GM12865 (cell line): ENCODE measurements around the gene CDH20.
A peak's percentile ranks its signal among the peaks of the same experiment; 100 is the strongest.

Experiments
- DNase-seq: peaks from one replicate; pipeline ENCODE4 v3.0.0; 2010; ENCODE audit warnings: low read depth
- H3K4me3 ChIP-seq: 2 replicates; pipeline ENCODE4 v1.5.1; 2011; ENCODE audit warnings: mild to moderate bottlenecking, low read depth, low read length, control low read depth
- TF ChIP-seq, protein P1 (sequence below): IDR thresholded peaks from 2 replicates; pipeline ENCODE4 v1.5.1; 2011; ENCODE audit warnings: low read length, control low read depth, low read depth, inconsistent platforms; ENCODE audit not compliant: insufficient read depth; ENCODE audit errors: missing control alignments

CDH20 gene

DNA sequence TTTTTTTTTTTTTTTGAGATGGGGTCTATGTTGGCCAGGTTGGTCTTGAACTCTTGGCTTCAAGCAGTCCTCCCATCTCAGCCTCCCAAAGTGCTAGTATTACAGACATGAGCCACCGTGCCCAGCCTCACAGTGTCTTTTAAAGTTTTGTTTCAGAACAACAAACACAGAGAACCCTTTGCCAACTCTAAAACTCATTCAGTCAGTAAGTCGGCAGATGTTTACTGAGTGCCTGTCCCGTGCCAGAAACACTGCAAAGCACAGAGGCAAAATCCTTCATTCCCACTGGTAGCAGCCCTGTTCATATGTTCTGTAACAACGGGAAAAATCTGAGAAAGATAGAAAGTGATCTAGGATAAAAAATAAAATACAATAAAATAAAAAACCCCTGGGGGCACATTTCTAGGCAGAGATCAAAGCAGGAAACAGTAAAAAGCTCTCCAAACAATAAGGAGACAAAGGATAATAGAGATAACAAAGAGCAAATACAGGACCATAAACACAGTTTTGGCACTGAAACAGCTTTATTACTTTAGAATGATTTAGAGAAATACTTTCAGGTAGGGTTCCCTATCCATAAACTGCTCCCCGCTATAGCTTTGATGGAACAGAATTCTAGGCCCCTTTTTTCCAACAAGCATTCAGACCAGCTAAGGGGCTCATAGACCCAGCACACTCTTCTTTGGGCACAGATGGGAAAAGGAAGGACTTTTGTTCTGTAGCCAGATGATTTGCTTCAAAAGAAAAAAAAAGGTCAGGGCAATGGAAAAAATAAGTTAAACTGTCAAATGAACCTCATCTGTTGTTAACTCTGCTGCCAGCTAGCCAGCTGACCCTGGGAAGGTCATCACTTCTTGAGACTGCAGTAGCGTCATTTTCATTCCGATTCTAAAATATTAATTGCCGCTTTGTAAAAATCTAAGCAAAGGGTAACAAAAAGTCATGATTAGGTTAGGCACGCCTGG, 212.3 kb downstream of the CDH20 start:
- DNase-seq = no peak
- TF ChIP-seq, protein P1, sequence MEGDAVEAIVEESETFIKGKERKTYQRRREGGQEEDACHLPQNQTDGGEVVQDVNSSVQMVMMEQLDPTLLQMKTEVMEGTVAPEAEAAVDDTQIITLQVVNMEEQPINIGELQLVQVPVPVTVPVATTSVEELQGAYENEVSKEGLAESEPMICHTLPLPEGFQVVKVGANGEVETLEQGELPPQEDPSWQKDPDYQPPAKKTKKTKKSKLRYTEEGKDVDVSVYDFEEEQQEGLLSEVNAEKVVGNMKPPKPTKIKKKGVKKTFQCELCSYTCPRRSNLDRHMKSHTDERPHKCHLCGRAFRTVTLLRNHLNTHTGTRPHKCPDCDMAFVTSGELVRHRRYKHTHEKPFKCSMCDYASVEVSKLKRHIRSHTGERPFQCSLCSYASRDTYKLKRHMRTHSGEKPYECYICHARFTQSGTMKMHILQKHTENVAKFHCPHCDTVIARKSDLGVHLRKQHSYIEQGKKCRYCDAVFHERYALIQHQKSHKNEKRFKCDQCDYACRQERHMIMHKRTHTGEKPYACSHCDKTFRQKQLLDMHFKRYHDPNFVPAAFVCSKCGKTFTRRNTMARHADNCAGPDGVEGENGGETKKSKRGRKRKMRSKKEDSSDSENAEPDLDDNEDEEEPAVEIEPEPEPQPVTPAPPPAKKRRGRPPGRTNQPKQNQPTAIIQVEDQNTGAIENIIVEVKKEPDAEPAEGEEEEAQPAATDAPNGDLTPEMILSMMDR = no peak
- no peak overlapping the region for H3K4me3 ChIP-seq

DNA sequence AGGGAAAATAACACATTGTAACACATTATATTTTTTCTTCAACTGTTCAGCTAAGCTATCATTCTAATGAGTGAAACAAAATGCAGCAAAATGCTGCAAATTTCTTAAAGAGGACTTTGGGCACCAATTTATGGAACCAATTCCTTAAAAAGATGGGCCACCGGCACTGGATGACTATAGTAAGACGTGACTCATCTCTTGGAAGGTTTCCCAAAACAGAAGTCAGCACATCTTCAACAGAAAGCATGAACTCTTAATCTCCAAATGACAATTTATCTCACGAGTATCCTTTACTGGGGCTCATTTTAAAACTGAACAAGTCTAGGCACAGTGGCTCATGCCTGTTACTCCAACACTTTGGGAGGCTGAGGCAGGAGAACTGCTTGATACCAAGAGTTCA, 213.4 kb downstream of the CDH20 start:
- no peak overlapping the region for H3K4me3 ChIP-seq
- TF ChIP-seq, protein P1 = no peak
- DNase-seq = no peak

DNA sequence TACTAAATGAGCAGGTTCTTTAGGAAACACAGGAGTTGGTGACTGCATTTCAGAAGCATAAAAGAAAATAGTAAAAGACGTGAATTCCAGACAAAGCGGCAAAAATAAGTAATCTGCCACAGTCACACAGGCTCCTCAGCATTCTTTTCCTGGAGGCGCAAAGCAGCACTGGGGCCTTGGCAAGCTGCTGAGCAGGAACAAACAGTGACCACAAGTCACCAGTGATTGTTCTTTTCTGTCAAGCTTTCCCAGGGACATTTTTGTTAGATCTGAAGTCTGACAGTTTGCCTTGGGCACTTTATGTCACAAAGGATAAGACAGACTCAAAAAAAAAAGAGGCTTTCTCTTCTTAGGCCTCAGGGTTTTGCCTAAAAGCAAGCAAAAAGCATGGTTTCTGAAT, 216.2 kb downstream of the CDH20 start:
- TF ChIP-seq, protein P1 = no peak
- no peak for DNase-seq
- H3K4me3 ChIP-seq = no peak overlapping the region

DNA sequence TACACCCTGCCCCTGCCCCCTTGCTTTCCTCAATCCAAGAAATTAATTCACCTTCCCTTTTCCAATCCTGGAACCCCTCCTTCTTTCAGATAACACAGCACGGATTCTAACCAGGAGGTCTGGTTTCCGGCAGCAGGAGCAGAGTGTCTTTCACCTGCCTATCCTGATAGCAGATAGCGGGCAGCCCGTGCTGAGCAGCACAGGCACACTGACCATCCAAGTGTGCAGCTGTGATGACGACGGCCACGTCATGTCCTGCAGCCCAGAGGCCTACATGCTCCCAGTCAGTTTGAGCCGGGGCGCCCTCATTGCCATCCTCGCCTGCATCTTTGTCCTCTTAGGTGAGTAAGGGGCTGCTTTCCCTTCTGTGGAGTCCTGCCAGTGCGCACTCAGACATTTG, 216.7 kb downstream of the CDH20 start:
- DNase-seq = no peak

DNA sequence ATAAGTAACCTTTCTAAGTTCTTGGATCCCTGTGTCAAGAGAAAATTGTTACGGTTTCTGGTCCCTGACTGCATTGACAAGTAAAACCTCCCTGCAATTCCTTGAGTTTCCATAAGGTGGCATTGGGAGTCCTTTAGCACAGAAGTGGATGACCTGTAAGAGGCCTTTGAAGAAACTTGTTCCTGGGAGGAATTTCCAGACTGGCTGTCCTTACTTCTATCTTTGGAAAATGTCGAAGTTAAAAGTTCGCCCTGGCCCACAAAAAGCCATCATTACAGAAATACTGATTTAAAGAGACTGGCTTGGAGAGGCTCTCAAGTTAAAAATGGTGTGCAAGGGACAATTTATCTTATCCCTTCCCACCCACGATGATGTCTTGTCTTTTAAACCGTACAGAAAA, 218.4 kb downstream of the CDH20 start:
- H3K4me3 ChIP-seq = no peak overlapping the region
- peak; percentile 72 for DNase-seq
- TF ChIP-seq, protein P1 = peak; percentile 73

More for the DNA sequence above, 216.7 kb downstream of the CDH20 start:
- TF ChIP-seq, protein P1 = no peak
- no peak overlapping the region for H3K4me3 ChIP-seq

DNA sequence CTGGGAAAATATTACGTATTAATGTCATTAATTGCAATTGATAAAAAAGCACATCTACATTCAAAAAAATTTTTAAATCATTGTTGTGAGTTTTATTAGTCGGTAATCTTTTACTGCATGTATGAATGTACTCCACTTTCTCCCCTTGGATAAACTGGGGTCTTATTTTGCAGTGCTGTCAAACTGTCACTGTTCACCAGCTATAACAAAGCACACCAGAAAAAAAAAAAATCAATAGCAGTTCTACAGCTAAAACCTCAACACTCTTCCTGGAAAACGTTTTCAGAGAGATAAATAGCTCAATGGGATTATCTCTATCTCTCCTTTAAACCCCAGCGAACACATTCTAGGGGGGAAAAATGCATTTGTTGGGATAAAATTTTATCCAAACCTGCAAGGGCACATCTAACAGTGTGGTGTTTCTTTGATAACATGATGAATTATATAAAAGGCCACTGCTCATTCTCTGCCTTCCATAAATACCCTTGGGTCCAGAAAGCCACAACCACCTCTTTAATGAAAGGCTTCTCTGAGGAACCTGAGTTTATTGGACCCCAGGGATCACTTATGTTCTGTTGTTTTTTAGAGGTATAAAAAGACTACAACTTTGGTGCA, 219.9 kb downstream of the CDH20 start:
- H3K4me3 ChIP-seq = no peak overlapping the region
- no peak for DNase-seq
- TF ChIP-seq, protein P1 = no peak
